PC-3 (cell line): ENCODE measurements around the gene SLC35F3.

Source experiments
- EZH2 ChIP-seq: fragments of 300-600 bp; sonication (generic); IDR thresholded peaks from one replicate; pipeline ENCODE4 v1.6.1; 2017; ENCODE audit warnings: antibody characterized with exemption, mild to moderate bottlenecking, low read length; ENCODE audit not compliant: unreplicated experiment
- EZH2phosphoT487 ChIP-seq: fragments of 300-600 bp; sonication (generic); IDR thresholded peaks from 2 replicates; pipeline ENCODE4 v1.6.1; 2018; ENCODE audit warnings: mild to moderate bottlenecking, antibody characterized with exemption, low read length, borderline replicate concordance
- TF ChIP-seq, protein P1 (sequence below): fragments of 300-600 bp; sonication (generic); conservative IDR thresholded peaks from 2 replicates; pipeline ENCODE4 v1.5.1; 2017; ENCODE audit warnings: antibody characterized with exemption, low read depth, mild to moderate bottlenecking, low read length

DNA sequence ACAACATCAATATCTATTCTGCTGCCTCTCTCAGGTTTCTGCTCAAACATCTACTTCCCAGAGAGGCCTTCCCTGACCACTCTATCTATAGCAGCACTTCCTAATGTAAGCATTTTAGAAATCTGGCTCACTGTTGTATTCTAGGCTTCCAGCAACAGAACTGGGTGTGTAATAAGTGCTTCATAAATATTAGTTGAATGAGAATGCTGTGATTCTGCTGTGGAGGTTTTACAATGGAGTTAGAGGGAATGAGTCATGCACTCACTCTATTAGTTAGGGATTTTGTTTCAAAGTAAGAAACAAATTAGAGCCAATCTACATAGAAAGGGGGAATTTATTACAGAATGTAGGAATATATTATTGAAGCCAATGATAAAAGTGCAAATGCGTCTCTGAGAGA, 38.6 kb upstream of the SLC35F3 start:
- TF ChIP-seq, protein P1, sequence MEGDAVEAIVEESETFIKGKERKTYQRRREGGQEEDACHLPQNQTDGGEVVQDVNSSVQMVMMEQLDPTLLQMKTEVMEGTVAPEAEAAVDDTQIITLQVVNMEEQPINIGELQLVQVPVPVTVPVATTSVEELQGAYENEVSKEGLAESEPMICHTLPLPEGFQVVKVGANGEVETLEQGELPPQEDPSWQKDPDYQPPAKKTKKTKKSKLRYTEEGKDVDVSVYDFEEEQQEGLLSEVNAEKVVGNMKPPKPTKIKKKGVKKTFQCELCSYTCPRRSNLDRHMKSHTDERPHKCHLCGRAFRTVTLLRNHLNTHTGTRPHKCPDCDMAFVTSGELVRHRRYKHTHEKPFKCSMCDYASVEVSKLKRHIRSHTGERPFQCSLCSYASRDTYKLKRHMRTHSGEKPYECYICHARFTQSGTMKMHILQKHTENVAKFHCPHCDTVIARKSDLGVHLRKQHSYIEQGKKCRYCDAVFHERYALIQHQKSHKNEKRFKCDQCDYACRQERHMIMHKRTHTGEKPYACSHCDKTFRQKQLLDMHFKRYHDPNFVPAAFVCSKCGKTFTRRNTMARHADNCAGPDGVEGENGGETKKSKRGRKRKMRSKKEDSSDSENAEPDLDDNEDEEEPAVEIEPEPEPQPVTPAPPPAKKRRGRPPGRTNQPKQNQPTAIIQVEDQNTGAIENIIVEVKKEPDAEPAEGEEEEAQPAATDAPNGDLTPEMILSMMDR, result no peak
- TF ChIP-seq EZH2 (no peak), EZH2phosphoT487 (no peak)
